ENCODE results near the gene SLC3A2. TPM values are rescaled to one million over a fixed set of nuclear protein-coding genes. Genes with fewer than 3 reads are reported as not detected.

SLC3A2 gene
- total and polyA plus RNA-seq, 2 donors (not counting 1 experiment from before 2014, with no cell fraction given) = 91.2 to 441 TPM

DNA sequence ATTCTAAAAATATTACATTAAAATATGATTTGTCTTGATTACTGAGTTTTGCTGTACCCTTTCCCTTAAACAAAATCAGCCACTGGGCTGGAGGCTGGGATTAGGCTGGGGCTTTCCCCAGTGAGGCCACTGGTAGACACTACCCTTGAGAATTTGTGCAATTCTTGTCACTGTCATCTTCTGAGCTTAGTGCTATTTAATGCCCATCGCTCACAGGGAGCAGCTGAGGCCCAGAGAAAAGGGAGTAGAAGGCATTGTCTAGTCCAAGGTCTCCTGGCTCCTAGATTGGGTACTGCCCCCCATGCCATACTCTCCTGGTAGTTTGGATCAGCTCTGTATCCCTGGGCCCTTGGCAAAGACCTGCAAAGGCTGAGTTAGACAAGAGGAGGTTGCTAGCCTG lies 33.7 kb downstream of the SLC3A2 start:
- no peaks in the 10 kb centered on the region for H3K4me1 ChIP-seq (ENCODE audit: control insufficient read depth, extremely low read depth, insufficient read depth, low read length)
- no peak for DNase-seq (ENCODE audit: low read depth in 2 of 2)
- no peaks in the 10 kb centered on the region for H3K9me3 ChIP-seq (ENCODE audit: control insufficient read depth, insufficient read depth, low read depth, low read length)
- no peak overlapping the region for H3K27ac ChIP-seq (ENCODE audit: insufficient read depth, low read length)
- no peaks in the 10 kb centered on the region for H3K36me3 ChIP-seq (ENCODE audit: control insufficient read depth, insufficient read depth, low read length)
- H2AFZ ChIP-seq (ENCODE audit: low read length) = no peak overlapping the region
- no peaks in the 10 kb centered on the region for H3K79me2 ChIP-seq (ENCODE audit: control insufficient read depth, insufficient read depth, low read length)
- TF ChIP-seq, protein P1, sequence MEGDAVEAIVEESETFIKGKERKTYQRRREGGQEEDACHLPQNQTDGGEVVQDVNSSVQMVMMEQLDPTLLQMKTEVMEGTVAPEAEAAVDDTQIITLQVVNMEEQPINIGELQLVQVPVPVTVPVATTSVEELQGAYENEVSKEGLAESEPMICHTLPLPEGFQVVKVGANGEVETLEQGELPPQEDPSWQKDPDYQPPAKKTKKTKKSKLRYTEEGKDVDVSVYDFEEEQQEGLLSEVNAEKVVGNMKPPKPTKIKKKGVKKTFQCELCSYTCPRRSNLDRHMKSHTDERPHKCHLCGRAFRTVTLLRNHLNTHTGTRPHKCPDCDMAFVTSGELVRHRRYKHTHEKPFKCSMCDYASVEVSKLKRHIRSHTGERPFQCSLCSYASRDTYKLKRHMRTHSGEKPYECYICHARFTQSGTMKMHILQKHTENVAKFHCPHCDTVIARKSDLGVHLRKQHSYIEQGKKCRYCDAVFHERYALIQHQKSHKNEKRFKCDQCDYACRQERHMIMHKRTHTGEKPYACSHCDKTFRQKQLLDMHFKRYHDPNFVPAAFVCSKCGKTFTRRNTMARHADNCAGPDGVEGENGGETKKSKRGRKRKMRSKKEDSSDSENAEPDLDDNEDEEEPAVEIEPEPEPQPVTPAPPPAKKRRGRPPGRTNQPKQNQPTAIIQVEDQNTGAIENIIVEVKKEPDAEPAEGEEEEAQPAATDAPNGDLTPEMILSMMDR (conservative IDR thresholded peaks at IDR 0.05 in 1 of 2, IDR thresholded peaks at IDR 0.05 in 1 of 2; ENCODE audit: low read depth in 1 of 2, low read length in 2 of 2) = no peak
- TF ChIP-seq EZH2 (IDR thresholded peaks at IDR 0.05; ENCODE audit: low read length, missing control alignments) = no peak
- H3K4me2 ChIP-seq (ENCODE audit: extremely low read depth, insufficient read depth, low read length) = no peak overlapping the region
- no peaks in the 10 kb centered on the region for H4K20me1 ChIP-seq (ENCODE audit: control insufficient read depth, extremely low read depth, insufficient read depth, low read length)
- H3K9ac ChIP-seq (ENCODE audit: insufficient read depth, low read length) = no peak overlapping the region
- H3K4me3 ChIP-seq (replicated peaks in 1 of 4; ENCODE audit: control extremely low read depth in 1 of 4, insufficient read depth in 1 of 4, low read depth in 3 of 4, low read length in 4 of 4) = no peak overlapping the region
- peaks cover 2% of the 10 kb centered on the region for H3K27me3 ChIP-seq (ENCODE audit: control insufficient read depth, insufficient read depth, low read length)

DNA sequence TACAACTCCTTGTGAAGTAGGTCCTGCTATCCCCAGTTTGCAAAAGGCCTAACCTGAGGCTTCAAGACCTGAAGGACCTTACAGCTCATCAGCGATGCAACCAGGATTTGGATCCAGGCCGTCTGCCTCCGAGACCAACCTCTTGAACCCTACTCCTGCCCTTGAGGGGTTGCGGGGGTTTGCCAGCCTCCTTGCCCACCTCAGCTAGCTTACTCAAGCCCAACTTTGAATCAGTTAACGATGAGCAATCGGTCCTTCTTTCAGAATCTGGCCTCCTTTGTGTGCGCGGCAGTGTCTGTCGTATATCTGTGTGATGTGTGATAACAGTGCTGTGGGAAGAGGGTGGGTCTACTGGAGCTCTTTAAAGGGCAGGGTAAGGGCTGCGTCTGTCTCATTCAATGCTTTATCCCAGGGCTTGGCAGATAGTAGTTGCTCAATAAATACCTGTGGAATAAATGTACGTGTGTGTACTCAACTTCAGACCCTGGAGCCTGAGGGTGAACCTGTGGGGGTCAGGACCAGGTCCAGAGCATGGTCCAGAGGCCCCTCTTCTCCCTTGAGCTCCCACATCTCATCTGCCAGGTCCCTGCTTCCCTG lies 37.3 kb downstream of the SLC3A2 start:
- no peak overlapping the region for H3K4me3 ChIP-seq (replicated peaks in 1 of 4; ENCODE audit: control extremely low read depth in 1 of 4, insufficient read depth in 1 of 4, low read depth in 3 of 4, low read length in 4 of 4)
- H3K79me2 ChIP-seq (ENCODE audit: control insufficient read depth, insufficient read depth, low read length) = no peaks in the 10 kb centered on the region
- no peak overlapping the region for H2AFZ ChIP-seq (ENCODE audit: low read length)
- H3K27me3 ChIP-seq (ENCODE audit: control insufficient read depth, insufficient read depth, low read length) = peaks cover 20% of the 10 kb centered on the region
- no peaks in the 10 kb centered on the region for H3K36me3 ChIP-seq (ENCODE audit: control insufficient read depth, insufficient read depth, low read length)
- no peak overlapping the region for H3K4me2 ChIP-seq (ENCODE audit: extremely low read depth, insufficient read depth, low read length)
- H3K9ac ChIP-seq (ENCODE audit: insufficient read depth, low read length) = no peak overlapping the region
- H3K9me3 ChIP-seq (ENCODE audit: control insufficient read depth, insufficient read depth, low read depth, low read length) = no peaks in the 10 kb centered on the region
- no peaks in the 10 kb centered on the region for H3K4me1 ChIP-seq (ENCODE audit: control insufficient read depth, extremely low read depth, insufficient read depth, low read length)
- no peak for DNase-seq (ENCODE audit: low read depth in 2 of 2)
- no peaks in the 10 kb centered on the region for H4K20me1 ChIP-seq (ENCODE audit: control insufficient read depth, extremely low read depth, insufficient read depth, low read length)
- TF ChIP-seq, protein P1 (conservative IDR thresholded peaks at IDR 0.05 in 1 of 2, IDR thresholded peaks at IDR 0.05 in 1 of 2; ENCODE audit: low read depth in 1 of 2, low read length in 2 of 2) = no peak
- no peak for TF ChIP-seq EZH2 (IDR thresholded peaks at IDR 0.05; ENCODE audit: low read length, missing control alignments)
- no peak overlapping the region for H3K27ac ChIP-seq (ENCODE audit: insufficient read depth, low read length)

DNA sequence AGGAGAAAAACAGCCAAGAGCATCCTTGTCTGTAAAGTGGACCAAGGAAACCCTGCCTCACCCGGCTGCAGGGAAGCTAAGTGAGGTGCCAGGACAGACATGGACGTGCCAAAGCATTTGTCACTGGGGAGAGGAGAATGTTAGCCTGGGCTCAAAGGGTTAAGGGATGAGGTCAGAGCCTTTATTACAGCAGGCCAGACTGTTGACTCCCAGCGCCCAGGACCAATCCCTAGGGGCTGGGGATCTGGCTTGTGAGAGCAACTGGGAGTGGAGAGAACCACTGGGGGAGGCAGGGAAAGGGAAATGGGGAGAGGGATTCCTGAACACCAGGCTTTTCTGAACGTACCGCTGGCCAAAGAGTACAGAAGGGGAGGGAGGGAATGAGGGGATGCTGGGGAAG lies 37.8 kb downstream of the SLC3A2 start:
- Histone ChIP-seq H3K4me2 (ENCODE audit: extremely low read depth, insufficient read depth, low read length) (no peak overlapping the region), H3K4me1 (ENCODE audit: control insufficient read depth, extremely low read depth, insufficient read depth, low read length) (no peaks in the 10 kb centered on the region), H3K9me3 (ENCODE audit: control insufficient read depth, insufficient read depth, low read depth, low read length) (no peaks in the 10 kb centered on the region), H4K20me1 (ENCODE audit: control insufficient read depth, extremely low read depth, insufficient read depth, low read length) (no peaks in the 10 kb centered on the region), H3K27me3 (ENCODE audit: control insufficient read depth, insufficient read depth, low read length) (peaks cover 24% of the 10 kb centered on the region), H3K9ac (ENCODE audit: insufficient read depth, low read length) (no peak overlapping the region), H2AFZ (ENCODE audit: low read length) (no peak overlapping the region), H3K79me2 (ENCODE audit: control insufficient read depth, insufficient read depth, low read length) (no peaks in the 10 kb centered on the region), H3K4me3 (replicated peaks in 1 of 4; ENCODE audit: control extremely low read depth in 1 of 4, insufficient read depth in 1 of 4, low read depth in 3 of 4, low read length in 4 of 4) (no peak overlapping the region), H3K36me3 (ENCODE audit: control insufficient read depth, insufficient read depth, low read length) (no peaks in the 10 kb centered on the region), H3K27ac (ENCODE audit: insufficient read depth, low read length) (no peak overlapping the region)
- TF ChIP-seq EZH2 (IDR thresholded peaks at IDR 0.05; ENCODE audit: low read length, missing control alignments) = no peak
- TF ChIP-seq, protein P1 (conservative IDR thresholded peaks at IDR 0.05 in 1 of 2, IDR thresholded peaks at IDR 0.05 in 1 of 2; ENCODE audit: low read depth in 1 of 2, low read length in 2 of 2) = no peak
- DNase-seq (ENCODE audit: low read depth in 2 of 2) = no peak

All from fibroblast of lung (primary cell).